Esophagus squamous epithelium (tissue), 5 donors: ENCODE measurements around the gene NUP50. TPM values are rescaled to one million over a fixed set of nuclear protein-coding genes. Genes with fewer than 3 reads are reported as not detected.

Experiments
- DNase-seq: peaks from one replicate; lab custom pipeline; 2025; lab: John Stamatoyannopoulos, UW
- H3K27ac ChIP-seq, 4 donors: fragments of 200-600 bp; sonication (generic); one replicate each; pipeline ENCODE4 v1.5.1; 2016 to 2019; ENCODE audit warnings: mild to moderate bottlenecking in 1 of 4
- H3K27me3 ChIP-seq, 4 donors: fragments of 200-600 bp; sonication (generic); 1 replicate in 3 of 4; 2 replicates in 1 of 4; pipeline versions ENCODE4 v1.5.1 to v1.6.0; 2017 to 2021; ENCODE audit warnings: antibody characterized with exemption in 1 of 4
- H3K36me3 ChIP-seq, 3 donors: fragments of 200-600 bp; sonication (generic); one replicate each; pipeline ENCODE4 v1.5.1; 2016 to 2019
- H3K4me1 ChIP-seq, 3 donors: fragments of 200-600 bp; sonication (generic); one replicate each; pipeline ENCODE4 v1.5.1; 2017 to 2019
- H3K4me3 ChIP-seq, 4 donors: fragments of 200-600 bp; sonication (generic); 1 replicate in 3 of 4; 2 replicates in 1 of 4; pipeline ENCODE4 v1.5.1; 2016 to 2019; ENCODE audit warnings: mild to moderate bottlenecking in 2 of 4, moderate library complexity in 1 of 4
- H3K9me3 ChIP-seq, 3 donors: fragments of 200-600 bp; sonication (generic); one replicate each; pipeline ENCODE4 v1.5.1; 2016 to 2019
- POLR2A ChIP-seq, 4 donors: fragments of 450-650 bp; IDR thresholded peaks; one replicate each; pipeline ENCODE4 v1.6.1; 2017; ENCODE audit warnings: antibody characterized with exemption in 4 of 4, mild to moderate bottlenecking in 4 of 4, moderate library complexity in 3 of 4
- WGBS, 2 donors: methylation state at CpG; one replicate each; pipeline ENCODE4 v1.1.5; 2018; 5-methylcytosine and 5-hydroxymethylcytosine counted together
- intact Hi-C: fragments of 100-400 bp; cut with DNase I; formaldehyde crosslinking; loops from one replicate; pipeline ENCODE4 v1.15.0; 2022
- total RNA-seq, 4 donors: library from RNA; depleted of rRNA; stranded (reverse); fragments of >200 nt; gene quantifications; one replicate each; pipeline ENCODE4 v1.1.0, GENCODE V29; 2016
- TF ChIP-seq, protein P1 (sequence below), 6 experiments: fragments of 450-650 bp in 4 of 6; fragments of 200-600 bp in 2 of 6; sonication (generic) in 2 of 6; IDR thresholded peaks; one replicate each; pipeline ENCODE4 v1.5.1; 2016 to 2019; ENCODE audit warnings: antibody characterized with exemption in 6 of 6, mild to moderate bottlenecking in 4 of 6, moderate library complexity in 4 of 6
- donor health status: DM: yes; HTN: yes; CAD: no.

The NUP50 gene, protein sequence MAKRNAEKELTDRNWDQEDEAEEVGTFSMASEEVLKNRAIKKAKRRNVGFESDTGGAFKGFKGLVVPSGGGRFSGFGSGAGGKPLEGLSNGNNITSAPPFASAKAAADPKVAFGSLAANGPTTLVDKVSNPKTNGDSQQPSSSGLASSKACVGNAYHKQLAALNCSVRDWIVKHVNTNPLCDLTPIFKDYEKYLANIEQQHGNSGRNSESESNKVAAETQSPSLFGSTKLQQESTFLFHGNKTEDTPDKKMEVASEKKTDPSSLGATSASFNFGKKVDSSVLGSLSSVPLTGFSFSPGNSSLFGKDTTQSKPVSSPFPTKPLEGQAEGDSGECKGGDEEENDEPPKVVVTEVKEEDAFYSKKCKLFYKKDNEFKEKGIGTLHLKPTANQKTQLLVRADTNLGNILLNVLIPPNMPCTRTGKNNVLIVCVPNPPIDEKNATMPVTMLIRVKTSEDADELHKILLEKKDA
- total RNA-seq: 10 to 100 TPM; 53.7 to 96.4 (median 59.9) TPM

GRCh38 chr22:45163451-45164269, at the start of gene NUP50:
NUP50 (plus strand) TSS chr22:45163925; CDS start chr22:45168178, 4,253 bp downstream.
- Histone ChIP-seq H3K4me3 (peak within 1 kb of the TSS; percentile 69 to 99 (median 90)), H3K27ac (peak within 1 kb of the TSS; percentile 98 to 99 (median 98)), H3K9me3 (no peaks in the 10 kb centered on the region), H3K4me1 (peaks cover 27 to 76% (median 57%) of the 10 kb centered on the region in 3 donors), H3K27me3 (no peaks in the 10 kb centered on the region), H3K36me3 (peaks cover 0 to 8% (median 0%) of the 10 kb centered on the region in 3 donors)
- WGBS, 2 donors: 1% methylated on average over 33 of the region's 100 CpGs; no CpG with 5 or more reads in 1 of the 2 donors
- DNase-seq: peak; percentile 54
- intact Hi-C loops: no loop called here
- TF ChIP-seq POLR2A (IDR thresholded peaks at IDR 0.05): peak in 3 of 4 donors; percentile 76 to 96 (median 86)
- TF ChIP-seq, protein P1, sequence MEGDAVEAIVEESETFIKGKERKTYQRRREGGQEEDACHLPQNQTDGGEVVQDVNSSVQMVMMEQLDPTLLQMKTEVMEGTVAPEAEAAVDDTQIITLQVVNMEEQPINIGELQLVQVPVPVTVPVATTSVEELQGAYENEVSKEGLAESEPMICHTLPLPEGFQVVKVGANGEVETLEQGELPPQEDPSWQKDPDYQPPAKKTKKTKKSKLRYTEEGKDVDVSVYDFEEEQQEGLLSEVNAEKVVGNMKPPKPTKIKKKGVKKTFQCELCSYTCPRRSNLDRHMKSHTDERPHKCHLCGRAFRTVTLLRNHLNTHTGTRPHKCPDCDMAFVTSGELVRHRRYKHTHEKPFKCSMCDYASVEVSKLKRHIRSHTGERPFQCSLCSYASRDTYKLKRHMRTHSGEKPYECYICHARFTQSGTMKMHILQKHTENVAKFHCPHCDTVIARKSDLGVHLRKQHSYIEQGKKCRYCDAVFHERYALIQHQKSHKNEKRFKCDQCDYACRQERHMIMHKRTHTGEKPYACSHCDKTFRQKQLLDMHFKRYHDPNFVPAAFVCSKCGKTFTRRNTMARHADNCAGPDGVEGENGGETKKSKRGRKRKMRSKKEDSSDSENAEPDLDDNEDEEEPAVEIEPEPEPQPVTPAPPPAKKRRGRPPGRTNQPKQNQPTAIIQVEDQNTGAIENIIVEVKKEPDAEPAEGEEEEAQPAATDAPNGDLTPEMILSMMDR (IDR thresholded peaks at IDR 0.05): peak in 1 of 6 experiments; percentile 4

- Histone ChIP-seq H3K36me3 (no peaks in the 10 kb centered on the region), H3K27me3 (peaks cover 0 to 5% (median 0%) of the 10 kb centered on the region in 4 donors), H3K4me3 (no peak overlapping the region), H3K27ac (no peak overlapping the region), H3K4me1 (no peaks in the 10 kb centered on the region), H3K9me3 (no peaks in the 10 kb centered on the region)
- TF ChIP-seq, protein P1 (IDR thresholded peaks at IDR 0.05): no peak
- no peak for TF ChIP-seq POLR2A (IDR thresholded peaks at IDR 0.05)
- DNase-seq: no peak
- 70 to 81% methylated on average over 9 of the region's 9 CpGs for WGBS, 2 donors
- intact Hi-C loops: no loop called here
These were observed 43.3 kb upstream of the NUP50 start for GRCh38 chr22:45120440-45120839.

- Histone ChIP-seq H3K27ac (no peak overlapping the region), H3K36me3 (no peaks in the 10 kb centered on the region), H3K4me3 (no peak overlapping the region), H3K4me1 (no peaks in the 10 kb centered on the region), H3K9me3 (no peaks in the 10 kb centered on the region), H3K27me3 (peaks cover 0 to 5% (median 0%) of the 10 kb centered on the region in 4 donors)
- intact Hi-C loops: no loop called here
- DNase-seq: no peak
- WGBS, 2 donors: 70 to 77% methylated on average over 8 of the region's 8 CpGs
- no peak for TF ChIP-seq POLR2A (IDR thresholded peaks at IDR 0.05)
- TF ChIP-seq, protein P1 (IDR thresholded peaks at IDR 0.05): no peak
These were observed 42.8 kb upstream of the NUP50 start for GRCh38 chr22:45120931-45121330.

- Histone ChIP-seq H3K36me3 (no peaks in the 10 kb centered on the region), H3K9me3 (no peaks in the 10 kb centered on the region), H3K27ac (no peak overlapping the region), H3K4me1 (peaks cover 0 to 7% (median 0%) of the 10 kb centered on the region in 3 donors), H3K4me3 (no peak overlapping the region), H3K27me3 (peaks cover 0 to 5% (median 0%) of the 10 kb centered on the region in 4 donors)
- no peak for TF ChIP-seq POLR2A (IDR thresholded peaks at IDR 0.05)
- TF ChIP-seq, protein P1 (IDR thresholded peaks at IDR 0.05): no peak
- no peak for DNase-seq
- WGBS, 2 donors: 66 to 76% methylated on average over 9 to 10 of the region's 10 CpGs
- intact Hi-C loops: no loop called here
These were observed 39.4 kb upstream of the NUP50 start for GRCh38 chr22:45124176-45124847.
